Esophagus squamous epithelium (tissue), 4 donors: ENCODE results near the gene UBE2J1.

Experiments
- CTCF ChIP-seq, 6 experiments: fragments of 450-650 bp in 4 of 6; fragments of 200-600 bp in 2 of 6; sonication (generic) in 2 of 6; IDR thresholded peaks; one replicate each; pipeline ENCODE4 v1.5.1; 2016 to 2019; ENCODE audit warnings: antibody characterized with exemption in 6 of 6, mild to moderate bottlenecking in 4 of 6, moderate library complexity in 4 of 6
- POLR2A ChIP-seq, 4 donors: fragments of 450-650 bp; IDR thresholded peaks; one replicate each; pipeline ENCODE4 v1.6.1; 2017; ENCODE audit warnings: antibody characterized with exemption in 4 of 4, mild to moderate bottlenecking in 4 of 4, moderate library complexity in 3 of 4

- TF ChIP-seq CTCF (IDR thresholded peaks at IDR 0.05) (no peak), POLR2A (IDR thresholded peaks at IDR 0.05) (no peak)
Measured at GRCh38 chr6:89378628-89379027, 26.1 kb upstream of the UBE2J1 start.
